Jurkat, Clone E6-1 (cell line): ENCODE results near the gene ACTR6.
"Not testable (repeated sequence)": the region's sequence is repeated elsewhere in the genome, so short reads cannot be mapped to it uniquely, and the experiment has no call there.

Source experiments
- DNase-seq: peaks from one replicate; pipeline ENCODE4 v3.0.0-alpha.2; 2011; ENCODE audit warnings: low read depth, low spot score
- H3K4me3 ChIP-seq: 2 replicates; pipeline ENCODE4 v1.5.1; 2011; ENCODE audit warnings: mild to moderate bottlenecking, low read length, control low read depth, moderate library complexity

ACTR6 gene

GRCh38 chr12:100176493-100176892 lies 24.1 kb upstream of the ACTR6 start:
- not testable (repeated sequence) for DNase-seq

GRCh38 chr12:100179252-100179651 lies 21.4 kb upstream of the ACTR6 start:
- no peak overlapping the region for H3K4me3 ChIP-seq
- DNase-seq = no peak

More at GRCh38 chr12:100176493-100176892, 24.1 kb upstream of the ACTR6 start:
- H3K4me3 ChIP-seq = not testable (repeated sequence)

GRCh38 chr12:100184549-100185145 lies 16.0 kb upstream of the ACTR6 start:
- no peak overlapping the region for H3K4me3 ChIP-seq
- no peak for DNase-seq

- no peak overlapping the region for H3K4me3 ChIP-seq
- DNase-seq = no peak
Measured at GRCh38 chr12:100185361-100185894, 15.2 kb upstream of the ACTR6 start.

GRCh38 chr12:100186071-100186470 lies 14.5 kb upstream of the ACTR6 start:
- no peak for DNase-seq
- no peak overlapping the region for H3K4me3 ChIP-seq

GRCh38 chr12:100187068-100187467 lies 13.5 kb upstream of the ACTR6 start:
- no peak for DNase-seq
- H3K4me3 ChIP-seq = no peak overlapping the region

GRCh38 chr12:100187857-100188519 lies 12.6 kb upstream of the ACTR6 start:
- no peak overlapping the region for H3K4me3 ChIP-seq
- no peak for DNase-seq

- not testable (repeated sequence) for DNase-seq, H3K4me3 ChIP-seq
Measured at GRCh38 chr12:100188888-100189635, 11.6 kb upstream of the ACTR6 start.

GRCh38 chr12:100189636-100190394 lies 10.8 kb upstream of the ACTR6 start:
- DNase-seq = no peak
- no peak overlapping the region for H3K4me3 ChIP-seq

GRCh38 chr12:100193085-100193484 lies 7.5 kb upstream of the ACTR6 start:
- no peak for DNase-seq
- H3K4me3 ChIP-seq = no peak overlapping the region

GRCh38 chr12:100197486-100197885 lies 3.1 kb upstream of the ACTR6 start:
- no peak overlapping the region for H3K4me3 ChIP-seq

GRCh38 chr12:100199023-100199346 lies 1.6 kb upstream of the ACTR6 start:
- DNase-seq = no peak
- H3K4me3 ChIP-seq = peak overlapping the region; percentile 73

More at GRCh38 chr12:100197486-100197885, 3.1 kb upstream of the ACTR6 start:
- no peak for DNase-seq

GRCh38 chr12:100199347-100200149 lies 1.1 kb upstream of the ACTR6 start:
- peak overlapping the region; percentile 73 for H3K4me3 ChIP-seq
- peak; percentile 35 for DNase-seq

GRCh38 chr12:100201604-100202423 lies 1.2 kb downstream of the ACTR6 start:
- DNase-seq = no peak
- peak overlapping the region; percentile 73 for H3K4me3 ChIP-seq

- no peak for DNase-seq
Measured at GRCh38 chr12:100207311-100207710, 6.7 kb downstream of the ACTR6 start.

GRCh38 chr12:100208834-100209233 lies 8.2 kb downstream of the ACTR6 start:
- DNase-seq = no peak
- H3K4me3 ChIP-seq = no peak overlapping the region

More at GRCh38 chr12:100207311-100207710, 6.7 kb downstream of the ACTR6 start:
- H3K4me3 ChIP-seq = no peak overlapping the region

- DNase-seq = no peak
- H3K4me3 ChIP-seq = no peak overlapping the region
Measured at GRCh38 chr12:100211698-100212097, 11.1 kb downstream of the ACTR6 start.
